Measurements from ENCODE around the gene MCOLN2. TPM values are rescaled to one million over a fixed set of nuclear protein-coding genes. Genes with fewer than 3 reads are reported as not detected.

The MCOLN2 gene
- total RNA-seq, 1 donor, result 1.1 TPM

GRCh38 chr1:84959294-84959693 lies 37.6 kb downstream of the MCOLN2 start:
- no peak for TF ChIP-seq CTCF (IDR thresholded peaks at IDR 0.05; ENCODE audit: insufficient read depth, low read length)
- peak; percentile 48 for DNase-seq (ENCODE audit: low read depth)
- no peak overlapping the region for H3K4me3 ChIP-seq (ENCODE audit: low read depth, low read length)

- no peak for DNase-seq (ENCODE audit: low read depth)
- TF ChIP-seq CTCF (IDR thresholded peaks at IDR 0.05; ENCODE audit: insufficient read depth, low read length), result no peak
- no peak overlapping the region for H3K4me3 ChIP-seq (ENCODE audit: low read depth, low read length)
These were observed 38.9 kb downstream of the MCOLN2 start for GRCh38 chr1:84957966-84958365.

- H3K4me3 ChIP-seq (ENCODE audit: low read depth, low read length), result no peak overlapping the region
- TF ChIP-seq CTCF (IDR thresholded peaks at IDR 0.05; ENCODE audit: insufficient read depth, low read length), result no peak
- DNase-seq (ENCODE audit: low read depth), result no peak
These were observed 40.3 kb downstream of the MCOLN2 start for GRCh38 chr1:84956655-84957054.

- no peak for TF ChIP-seq CTCF (IDR thresholded peaks at IDR 0.05; ENCODE audit: insufficient read depth, low read length)
- DNase-seq (ENCODE audit: low read depth), result no peak
- no peak overlapping the region for H3K4me3 ChIP-seq (ENCODE audit: low read depth, low read length)
These were observed 40.8 kb downstream of the MCOLN2 start for GRCh38 chr1:84956097-84956496.

GRCh38 chr1:84949664-84950063 lies 47.2 kb downstream of the MCOLN2 start:
- no peak for DNase-seq (ENCODE audit: low read depth)
- H3K4me3 ChIP-seq (ENCODE audit: low read depth, low read length), result no peak overlapping the region
- TF ChIP-seq CTCF (IDR thresholded peaks at IDR 0.05; ENCODE audit: insufficient read depth, low read length), result no peak

- no peak overlapping the region for H3K4me3 ChIP-seq (ENCODE audit: low read depth, low read length)
- DNase-seq (ENCODE audit: low read depth), result no peak
- no peak for TF ChIP-seq CTCF (IDR thresholded peaks at IDR 0.05; ENCODE audit: insufficient read depth, low read length)
These were observed 49.1 kb downstream of the MCOLN2 start for GRCh38 chr1:84947536-84948410.

Measured in fibroblast of the aortic adventitia (primary cell).